Muscle layer of duodenum (tissue), 2 donors: ENCODE results near the gene CNFN.

Experiments used
- H3K27ac ChIP-seq: one replicate; pipeline ENCODE4 v1.7.0; 2013; ENCODE audit warnings: mild to moderate bottlenecking, low read length
- H3K27me3 ChIP-seq: one replicate; pipeline ENCODE4 v1.7.0; 2013; ENCODE audit warnings: low read depth, mild to moderate bottlenecking, control low read depth, low read length
- H3K36me3 ChIP-seq, 2 donors: one replicate each; pipeline ENCODE4 v1.7.0; 2013; ENCODE audit warnings: low read length in 2 of 2, control low read depth in 1 of 2, mild to moderate bottlenecking in 1 of 2; ENCODE audit not compliant: insufficient read depth in 2 of 2, control insufficient read depth in 1 of 2
- H3K4me1 ChIP-seq, 2 donors: one replicate each; pipeline ENCODE4 v1.7.0; 2013; ENCODE audit warnings: low read length in 2 of 2, mild to moderate bottlenecking in 2 of 2, control low read depth in 1 of 2, moderate library complexity in 1 of 2; ENCODE audit not compliant: insufficient read depth in 2 of 2, control insufficient read depth in 1 of 2
- H3K4me3 ChIP-seq, 2 donors: one replicate each; pipeline ENCODE4 v1.7.0; 2013; ENCODE audit warnings: low read length in 2 of 2, low read depth in 1 of 2, mild to moderate bottlenecking in 1 of 2
- H3K9me3 ChIP-seq, 2 donors: one replicate each; pipeline ENCODE4 v1.7.0; 2013; ENCODE audit warnings: low read length in 2 of 2, control low read depth in 1 of 2, mild to moderate bottlenecking in 1 of 2; ENCODE audit not compliant: control insufficient read depth in 1 of 2
- donor health status: healthy.

Gene CNFN

DNA sequence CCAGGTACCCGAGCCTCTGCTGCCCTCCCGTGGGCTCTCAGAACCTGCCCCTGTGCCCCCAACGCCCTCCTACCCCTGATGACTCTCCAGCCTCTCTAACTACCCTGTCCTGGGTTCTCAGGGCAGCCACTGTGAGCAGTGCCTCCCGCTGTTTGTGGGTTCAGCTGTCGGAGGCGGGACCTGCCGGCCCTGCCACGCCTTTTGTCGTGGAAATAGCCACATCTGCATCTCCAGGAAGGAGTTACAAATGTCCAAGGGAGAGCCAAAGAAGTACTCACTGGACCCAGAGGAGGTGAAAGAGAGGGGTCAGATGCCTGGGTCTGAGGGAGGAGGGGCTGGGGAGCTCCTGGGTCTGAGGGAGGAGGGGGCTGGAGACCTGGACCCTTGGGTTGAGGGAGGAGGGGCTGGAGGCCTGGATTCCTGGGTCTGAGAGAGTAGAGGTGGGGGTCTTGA, 20.0 kb downstream of the CNFN start:
- H3K27me3 ChIP-seq, result no peaks in the 10 kb centered on the region
- H3K4me3 ChIP-seq, result no peak overlapping the region
- no peaks in the 10 kb centered on the region for H3K9me3 ChIP-seq
- no peak overlapping the region for H3K27ac ChIP-seq
- H3K36me3 ChIP-seq, result peaks cover 9 to 29% of the 10 kb centered on the region in 2 donors
- peaks cover 0 to 13% of the 10 kb centered on the region in 2 donors for H3K4me1 ChIP-seq

DNA sequence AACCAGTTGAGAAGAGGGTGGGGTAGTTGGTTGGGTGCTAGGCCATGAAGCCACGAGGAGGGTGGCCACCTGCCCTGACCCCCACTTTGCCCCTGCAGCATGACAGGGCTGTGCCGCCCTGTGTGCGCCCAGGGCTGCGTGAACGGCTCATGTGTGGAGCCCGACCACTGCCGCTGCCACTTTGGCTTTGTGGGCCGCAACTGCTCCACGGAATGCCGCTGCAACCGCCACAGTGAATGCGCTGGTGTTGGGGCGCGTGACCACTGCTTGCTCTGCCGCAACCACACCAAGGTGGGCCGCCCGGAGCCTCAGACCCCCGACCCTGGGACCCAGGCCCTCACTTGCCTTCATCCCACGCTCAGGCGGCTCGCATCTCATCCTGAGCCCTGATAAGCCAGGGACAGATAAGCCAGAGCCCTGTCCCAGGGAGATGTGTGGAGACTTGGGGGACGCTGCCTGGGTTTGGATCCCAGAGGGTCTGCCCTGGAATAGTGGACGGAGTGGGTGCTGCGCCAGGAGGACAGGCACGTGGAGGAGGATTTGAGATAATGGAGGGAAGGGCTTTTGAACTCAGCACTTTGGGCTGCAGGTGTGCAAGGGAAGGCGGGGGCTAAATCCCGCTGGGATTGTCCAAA, 20.5 kb downstream of the CNFN start:
- peaks cover 7 to 23% of the 10 kb centered on the region in 2 donors for H3K36me3 ChIP-seq
- H3K27ac ChIP-seq, result no peak overlapping the region
- H3K4me1 ChIP-seq, result peaks cover 0 to 17% of the 10 kb centered on the region in 2 donors
- H3K27me3 ChIP-seq, result no peaks in the 10 kb centered on the region
- H3K9me3 ChIP-seq, result no peaks in the 10 kb centered on the region
- no peak overlapping the region for H3K4me3 ChIP-seq

DNA sequence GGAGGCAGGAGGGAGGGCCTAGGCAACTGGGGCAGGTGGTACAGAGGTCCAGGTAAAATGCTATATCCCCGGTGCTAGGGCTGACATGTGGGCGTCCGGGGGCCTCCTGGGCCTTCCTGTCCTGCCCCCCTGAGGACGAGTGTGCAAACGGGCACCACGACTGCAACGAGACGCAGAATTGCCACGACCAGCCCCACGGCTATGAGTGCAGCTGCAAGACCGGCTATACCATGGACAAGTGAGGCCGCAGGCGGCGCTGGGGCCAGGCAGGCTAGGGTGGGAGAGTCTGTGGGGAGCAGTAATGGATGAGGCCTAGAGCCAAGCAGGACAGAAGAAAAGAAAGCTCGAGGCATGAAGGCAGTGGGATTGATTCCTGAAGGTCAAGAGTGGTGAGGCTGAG, 21.3 kb downstream of the CNFN start:
- no peaks in the 10 kb centered on the region for H3K9me3 ChIP-seq

DNA sequence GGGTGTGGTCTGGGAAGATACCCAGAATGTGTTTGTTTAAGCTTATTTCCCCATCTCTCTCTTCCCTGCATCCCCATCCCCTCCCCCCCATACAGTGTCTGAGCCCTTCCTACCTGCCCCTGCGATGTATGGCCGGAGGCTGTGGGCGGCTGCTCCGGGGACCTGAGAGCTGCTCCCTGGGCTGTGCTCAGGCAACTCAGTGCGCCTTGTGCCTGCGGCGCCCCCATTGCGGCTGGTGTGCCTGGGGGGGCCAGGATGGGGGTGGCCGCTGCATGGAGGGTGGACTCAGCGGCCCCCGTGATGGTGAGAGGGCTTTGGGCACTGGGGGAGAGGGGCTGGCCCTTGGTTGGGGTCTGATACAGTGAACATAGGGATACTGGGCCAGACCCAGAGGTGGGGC, 21.7 kb downstream of the CNFN start:
- Histone ChIP-seq H3K27ac (no peak overlapping the region), H3K4me3 (no peak overlapping the region), H3K4me1 (peaks cover 0 to 17% of the 10 kb centered on the region in 2 donors), H3K9me3 (no peaks in the 10 kb centered on the region), H3K27me3 (no peaks in the 10 kb centered on the region), H3K36me3 (peaks cover 16 to 30% of the 10 kb centered on the region in 2 donors)

More for the DNA sequence above, 21.3 kb downstream of the CNFN start:
- Histone ChIP-seq H3K36me3 (peaks cover 13 to 26% of the 10 kb centered on the region in 2 donors), H3K4me1 (peaks cover 0 to 17% of the 10 kb centered on the region in 2 donors), H3K4me3 (no peak overlapping the region), H3K27ac (no peak overlapping the region), H3K27me3 (no peaks in the 10 kb centered on the region)

DNA sequence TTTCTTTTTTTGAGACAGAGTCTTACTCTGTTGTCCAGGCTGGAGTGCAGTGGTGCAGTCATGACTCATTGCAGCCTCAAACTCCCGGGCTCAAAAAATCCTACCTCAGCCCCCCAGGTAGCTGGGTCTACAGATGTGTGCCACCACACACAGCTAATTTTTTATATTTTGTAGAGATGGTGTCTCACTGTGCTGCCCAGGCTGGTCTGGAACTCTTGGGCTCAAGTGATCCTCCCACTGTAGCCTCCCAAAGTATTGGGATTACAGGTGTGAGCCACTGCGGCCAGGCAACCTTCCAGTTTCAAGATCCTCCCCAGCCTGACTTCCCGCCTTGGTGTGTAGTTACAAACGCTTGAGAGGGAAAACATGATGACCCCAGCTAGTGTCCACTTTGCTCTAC, 22.2 kb downstream of the CNFN start:
- Histone ChIP-seq H3K36me3 (peaks cover 16 to 34% of the 10 kb centered on the region in 2 donors), H3K9me3 (no peaks in the 10 kb centered on the region), H3K4me3 (no peak overlapping the region), H3K4me1 (peaks cover 0 to 17% of the 10 kb centered on the region in 2 donors), H3K27me3 (no peaks in the 10 kb centered on the region), H3K27ac (no peak overlapping the region)

DNA sequence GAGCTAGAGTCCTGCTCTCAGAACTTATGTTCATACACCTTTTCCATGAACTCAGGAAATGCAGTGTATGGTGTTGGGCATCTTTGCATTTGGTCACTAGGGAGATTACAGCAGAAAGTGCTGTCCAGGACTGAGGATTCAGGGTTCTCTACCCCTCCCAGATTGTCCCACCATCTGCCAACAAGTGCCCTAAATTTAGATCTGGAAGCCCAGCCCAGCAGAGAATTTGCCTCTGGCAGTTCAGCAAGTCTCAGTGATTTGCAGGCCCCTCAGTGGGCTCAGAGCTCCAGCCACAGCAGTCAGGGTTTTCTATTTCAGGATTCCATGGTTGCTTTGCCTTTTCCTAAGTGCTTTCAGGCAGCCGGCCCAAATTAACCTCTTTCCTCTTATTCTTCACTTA, 23.4 kb downstream of the CNFN start:
- peaks cover 0 to 17% of the 10 kb centered on the region in 2 donors for H3K4me1 ChIP-seq
- no peak overlapping the region for H3K4me3 ChIP-seq
- H3K27ac ChIP-seq, result no peak overlapping the region
- H3K27me3 ChIP-seq, result no peaks in the 10 kb centered on the region
- H3K36me3 ChIP-seq, result peaks cover 16 to 47% of the 10 kb centered on the region in 2 donors
- H3K9me3 ChIP-seq, result no peaks in the 10 kb centered on the region

DNA sequence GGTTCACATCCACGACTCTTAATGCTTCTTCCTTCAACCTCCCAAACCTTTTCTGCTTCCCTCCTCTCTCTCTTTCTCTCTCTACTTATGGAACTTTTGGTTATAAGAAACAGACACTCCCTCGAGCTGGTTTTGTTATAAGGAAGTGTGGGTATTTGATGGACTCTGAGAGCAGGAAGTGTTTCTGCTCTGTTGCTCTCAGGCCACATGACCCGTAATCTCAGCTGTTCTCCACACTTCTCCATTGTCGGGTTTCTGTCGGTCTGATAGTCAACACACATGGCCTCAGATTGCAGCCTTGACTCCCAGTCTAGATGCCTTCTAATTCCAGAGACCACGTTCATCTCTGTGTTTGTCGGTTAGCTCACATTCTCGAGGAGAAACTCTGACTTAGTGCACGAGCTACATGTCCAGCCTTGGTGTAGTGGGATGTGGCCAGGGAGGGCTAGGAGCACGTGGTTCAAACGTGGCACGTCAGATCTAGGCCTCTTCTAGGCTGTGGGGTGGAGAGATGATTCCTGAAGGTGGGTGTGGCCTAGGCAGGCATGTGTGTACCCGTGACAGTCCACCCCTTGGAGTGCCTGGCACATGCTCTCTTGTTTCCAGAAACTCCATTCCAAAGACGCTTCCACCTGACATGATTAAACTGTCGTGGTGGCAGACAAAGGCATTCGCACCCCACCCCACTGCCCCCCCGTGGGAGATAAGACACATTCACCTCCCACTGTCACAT, 26.3 kb downstream of the CNFN start:
- H3K36me3 ChIP-seq, result peaks cover 12 to 42% of the 10 kb centered on the region in 2 donors

DNA sequence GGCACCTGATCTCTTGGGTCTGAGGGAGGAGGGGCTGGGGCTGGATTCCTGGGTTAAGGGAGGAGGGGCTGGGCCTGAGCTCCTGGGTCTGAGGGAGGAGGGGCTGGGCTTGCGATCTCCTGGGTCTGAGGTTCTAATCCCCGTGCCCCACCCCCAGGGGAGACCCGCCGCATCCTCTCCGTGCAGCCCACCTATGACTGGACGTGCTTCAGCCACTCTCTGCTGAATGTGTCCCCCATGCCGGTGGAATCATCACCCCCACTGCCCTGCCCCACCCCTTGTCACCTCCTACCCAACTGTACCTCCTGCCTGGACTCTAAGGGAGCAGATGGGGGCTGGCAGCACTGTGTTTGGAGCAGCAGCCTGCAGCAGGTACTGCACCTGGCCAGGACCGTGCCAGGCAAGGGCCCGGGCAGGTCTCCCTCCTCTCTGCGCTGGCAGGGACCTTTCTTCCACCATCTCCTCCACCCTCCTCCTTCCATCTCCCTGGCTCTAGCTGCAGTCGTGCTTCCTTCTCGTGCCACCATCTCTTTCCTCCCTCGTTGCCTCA, 27.1 kb downstream of the CNFN start:
- H3K36me3 ChIP-seq, result peaks cover 12 to 44% of the 10 kb centered on the region in 2 donors
- H3K9me3 ChIP-seq, result no peaks in the 10 kb centered on the region
- no peaks in the 10 kb centered on the region for H3K27me3 ChIP-seq
- H3K4me3 ChIP-seq, result no peak overlapping the region
- H3K4me1 ChIP-seq, result peaks cover 0 to 17% of the 10 kb centered on the region in 2 donors
- no peak overlapping the region for H3K27ac ChIP-seq

More for the DNA sequence above, 26.3 kb downstream of the CNFN start:
- Histone ChIP-seq H3K27ac (no peak overlapping the region), H3K9me3 (no peaks in the 10 kb centered on the region), H3K4me3 (no peak overlapping the region), H3K27me3 (no peaks in the 10 kb centered on the region), H3K4me1 (peaks cover 0 to 17% of the 10 kb centered on the region in 2 donors)

DNA sequence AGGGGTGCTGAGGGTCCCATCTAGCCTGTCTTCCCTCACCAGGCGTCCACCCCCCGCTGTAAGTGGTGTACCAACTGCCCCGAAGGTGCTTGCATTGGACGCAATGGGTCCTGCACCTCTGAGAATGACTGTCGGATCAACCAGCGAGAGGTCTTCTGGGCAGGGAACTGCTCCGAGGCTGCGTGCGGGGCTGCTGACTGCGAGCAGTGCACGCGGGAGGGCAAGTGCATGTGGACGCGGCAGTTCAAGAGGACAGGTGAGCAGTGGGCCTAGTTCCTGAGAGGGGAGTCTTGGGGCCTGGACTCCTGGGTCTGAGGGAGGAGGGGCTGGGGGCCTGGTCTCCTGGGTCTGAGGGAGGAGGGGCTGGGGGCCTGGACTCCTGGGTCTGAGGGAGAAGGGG, 27.8 kb downstream of the CNFN start:
- no peak overlapping the region for H3K4me3 ChIP-seq
- peaks cover 0 to 14% of the 10 kb centered on the region in 2 donors for H3K4me1 ChIP-seq
- no peak overlapping the region for H3K27ac ChIP-seq
- H3K27me3 ChIP-seq, result no peaks in the 10 kb centered on the region
- no peaks in the 10 kb centered on the region for H3K9me3 ChIP-seq
- H3K36me3 ChIP-seq, result peaks cover 12 to 46% of the 10 kb centered on the region in 2 donors

DNA sequence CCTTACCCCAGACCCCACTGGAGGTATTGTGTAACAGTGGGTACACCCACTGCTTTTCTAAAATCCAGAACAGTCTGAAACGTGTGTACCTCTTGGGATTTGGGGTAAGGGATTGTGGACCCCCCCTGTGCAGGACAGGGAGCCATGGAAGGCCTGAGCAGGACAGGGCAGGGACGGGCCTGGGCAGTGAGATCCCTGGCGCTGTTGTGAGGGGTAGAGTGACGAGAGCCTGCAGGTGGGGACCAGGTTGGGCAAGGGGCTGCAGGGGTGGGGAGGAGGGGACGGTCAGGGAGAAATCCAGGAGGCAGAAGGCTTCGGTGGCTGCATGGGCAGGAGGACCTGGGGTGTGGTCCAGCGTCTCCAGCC, 28.6 kb downstream of the CNFN start:
- no peaks in the 10 kb centered on the region for H3K9me3 ChIP-seq
- peaks cover 0 to 10% of the 10 kb centered on the region in 2 donors for H3K4me1 ChIP-seq
- no peak overlapping the region for H3K27ac ChIP-seq
- H3K4me3 ChIP-seq, result no peak overlapping the region
- no peaks in the 10 kb centered on the region for H3K27me3 ChIP-seq
- peaks cover 13 to 54% of the 10 kb centered on the region in 2 donors for H3K36me3 ChIP-seq

DNA sequence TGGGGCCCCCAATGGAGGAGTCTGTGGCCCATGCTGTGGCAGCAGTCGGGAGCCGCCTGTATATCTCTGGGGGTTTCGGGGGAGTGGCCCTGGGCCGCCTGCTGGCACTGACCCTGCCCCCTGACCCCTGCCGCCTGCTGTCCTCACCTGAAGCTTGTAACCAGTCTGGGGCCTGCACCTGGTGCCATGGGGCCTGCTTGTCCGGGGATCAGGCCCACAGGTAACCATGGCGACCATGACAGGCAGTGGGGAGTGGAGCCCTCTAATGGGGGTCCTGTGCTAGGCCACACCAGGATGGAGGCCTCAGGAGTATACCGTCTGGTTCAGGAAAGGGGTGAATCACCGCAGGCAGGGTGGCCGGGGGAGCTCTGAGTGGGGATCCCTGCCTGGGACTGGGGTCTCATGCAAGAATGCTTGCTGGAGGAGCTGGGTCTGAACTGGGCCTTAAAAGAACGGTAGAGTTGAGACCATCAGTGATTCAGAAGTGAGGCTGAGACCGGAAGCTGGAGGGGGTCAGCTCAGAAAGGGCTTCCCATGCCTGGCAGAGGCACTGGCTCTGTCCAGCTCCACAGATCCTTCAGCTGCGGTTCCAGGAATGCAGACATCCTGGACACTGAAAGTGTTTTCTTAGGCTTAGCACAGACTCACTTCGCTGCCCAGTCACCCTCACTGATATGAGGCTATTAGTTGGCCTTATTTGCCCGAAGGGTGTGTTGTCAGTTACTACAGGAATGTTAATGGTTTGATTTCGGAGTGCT, 29.1 kb downstream of the CNFN start:
- Histone ChIP-seq H3K9me3 (no peaks in the 10 kb centered on the region), H3K4me3 (no peak overlapping the region), H3K36me3 (peaks cover 17 to 60% of the 10 kb centered on the region in 2 donors), H3K4me1 (peaks cover 0 to 5% of the 10 kb centered on the region in 2 donors), H3K27me3 (no peaks in the 10 kb centered on the region), H3K27ac (no peak overlapping the region)
